Effector memory CD8-positive, alpha-beta T cell (primary cell): ENCODE results near the gene OR6X1.

Experiments
- ATAC-seq: fragments of 150-1000 bp; cut with Tn5 transposase; replicated peaks from 2 replicates; pipeline ENCODE4 v1.10.0; 2021; ENCODE audit warnings: mild to moderate bottlenecking, moderate library complexity
- DNase-seq, 3 experiments: peaks; one replicate each; pipeline ENCODE4 v3.0.0; 2021
- H3K27ac Mint-ChIP-seq, 2 donors: one replicate each; pipeline ENCODE4 v1.8.0; 2022; ENCODE audit warnings: mild to moderate bottlenecking in 2 of 2, mixed read lengths in 2 of 2, moderate library complexity in 2 of 2
- H3K27me3 Mint-ChIP-seq, 2 donors: one replicate each; pipeline ENCODE4 v1.8.0; 2022; ENCODE audit warnings: mixed read lengths in 2 of 2
- H3K36me3 Mint-ChIP-seq: one replicate; pipeline ENCODE4 v1.8.0; 2022; ENCODE audit warnings: mild to moderate bottlenecking, moderate library complexity, mixed read lengths; ENCODE audit not compliant: insufficient read depth
- H3K4me1 Mint-ChIP-seq, 2 donors: one replicate each; pipeline ENCODE4 v1.8.0; 2022; ENCODE audit warnings: low read depth in 2 of 2, mixed read lengths in 2 of 2
- H3K4me3 Mint-ChIP-seq, 2 donors: one replicate each; pipeline ENCODE4 v1.8.0; 2022; ENCODE audit warnings: mild to moderate bottlenecking in 2 of 2, mixed read lengths in 2 of 2, moderate library complexity in 2 of 2
- H3K9me3 Mint-ChIP-seq, 2 donors: one replicate each; pipeline ENCODE4 v1.8.0; 2022; ENCODE audit warnings: mixed read lengths in 2 of 2

Gene OR6X1

DNA sequence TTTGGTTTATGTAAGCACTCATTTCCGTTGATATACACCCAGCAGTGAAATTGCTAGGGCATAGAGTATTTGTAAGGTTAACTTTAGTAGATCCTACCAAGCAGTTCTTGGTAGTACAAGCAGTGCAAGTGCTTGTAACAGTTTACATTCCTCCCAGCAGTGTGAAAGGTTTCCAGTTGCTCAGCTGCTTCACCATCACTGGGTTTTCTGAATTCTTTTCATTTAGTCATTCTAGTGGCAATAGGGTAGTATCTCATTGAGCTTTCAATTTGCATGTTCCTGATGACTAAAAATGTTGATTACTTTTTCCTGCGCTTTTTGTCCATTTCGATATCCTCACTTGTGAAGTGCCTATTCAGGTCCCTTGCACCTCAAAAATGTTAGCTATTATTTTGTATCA is 47.1 kb downstream of the OR6X1 start:
- Mint-ChIP-seq H3K4me1 (peaks cover 0 to 3% of the 10 kb centered on the region in 2 donors), H3K27ac (no peak overlapping the region), H3K36me3 (no peaks in the 10 kb centered on the region), H3K4me3 (no peak overlapping the region), H3K9me3 (no peaks in the 10 kb centered on the region), H3K27me3 (peaks cover 16 to 20% of the 10 kb centered on the region in 2 donors)
- DNase-seq (no peak), ATAC-seq (no peak)

DNA sequence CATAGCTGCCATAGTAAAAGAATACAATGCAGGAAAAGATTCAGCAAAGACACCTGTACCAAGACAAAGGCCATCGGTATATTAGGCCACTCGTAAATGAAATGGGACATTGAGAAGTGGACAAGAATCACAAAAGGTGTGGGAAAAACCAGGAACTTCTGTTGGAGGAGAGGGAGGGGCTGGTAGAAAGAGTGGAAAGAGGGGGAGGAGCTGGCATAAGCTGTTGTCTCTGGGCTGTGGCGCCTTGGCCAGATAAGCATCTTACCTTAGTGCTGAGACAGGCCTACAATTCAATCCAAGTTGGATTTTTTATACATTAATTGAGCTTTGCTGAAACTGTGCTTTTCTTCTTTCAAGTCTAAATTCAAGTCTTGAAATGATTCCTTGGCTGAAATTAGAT is 50.0 kb downstream of the OR6X1 start:
- H3K27me3 Mint-ChIP-seq: peaks cover 23 to 34% of the 10 kb centered on the region in 2 donors
- no peaks in the 10 kb centered on the region for H3K9me3 Mint-ChIP-seq
- H3K36me3 Mint-ChIP-seq: no peaks in the 10 kb centered on the region
- no peak overlapping the region for H3K27ac Mint-ChIP-seq
- peaks cover 0 to 3% of the 10 kb centered on the region in 2 donors for H3K4me1 Mint-ChIP-seq
- ATAC-seq (no peak), DNase-seq (no peak)
- no peak overlapping the region for H3K4me3 Mint-ChIP-seq
